ENCODE results near the gene SLC23A2.
"Not testable (repeated sequence)": the region's sequence is repeated elsewhere in the genome, so short reads cannot be mapped to it uniquely, and the experiment has no call there.

The SLC23A2 gene

DNA sequence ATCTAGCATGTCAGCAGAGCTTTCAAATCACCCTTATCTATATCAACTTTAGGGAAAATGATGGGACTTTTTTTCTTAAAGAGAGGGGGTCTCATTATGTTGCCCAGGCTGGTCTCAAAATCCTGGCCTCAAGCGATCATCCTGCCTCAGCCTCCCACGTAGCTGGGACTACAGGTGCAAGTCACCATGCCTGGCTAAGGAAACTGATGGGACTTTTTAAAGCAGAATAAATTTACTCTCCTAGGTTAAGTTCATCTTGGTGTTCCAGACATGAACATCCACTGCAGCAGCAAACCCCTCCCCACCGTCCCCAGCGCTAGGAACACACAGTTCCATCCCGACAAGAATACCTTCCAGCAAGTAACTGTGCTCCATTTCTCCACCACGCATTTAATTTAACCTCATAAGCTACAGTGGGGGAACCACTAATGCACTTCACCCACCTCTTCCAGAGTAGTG, 64.9 kb downstream of the SLC23A2 start:
- no peak for DNase-seq (ENCODE audit: low read depth)

DNA sequence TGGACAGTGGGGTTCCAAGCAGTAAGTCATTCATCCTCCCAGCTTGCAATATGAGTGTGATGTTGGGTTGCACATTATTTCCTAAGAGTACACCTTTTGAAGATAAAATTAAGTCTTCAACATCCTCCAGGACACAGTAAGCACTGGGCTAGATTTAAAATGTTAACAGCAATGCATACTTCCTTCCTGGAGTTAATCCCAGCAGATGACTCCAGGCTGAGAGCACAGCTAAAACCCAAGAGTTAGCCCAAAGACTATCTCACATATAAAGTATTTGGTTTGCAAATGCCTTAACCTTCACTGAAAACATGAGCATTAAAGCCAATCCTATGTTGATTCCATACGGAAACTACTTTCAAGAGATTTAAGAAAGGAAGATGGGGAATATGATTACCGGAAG, 69.2 kb downstream of the SLC23A2 start:
- no peak for DNase-seq (ENCODE audit: low read depth)

DNA sequence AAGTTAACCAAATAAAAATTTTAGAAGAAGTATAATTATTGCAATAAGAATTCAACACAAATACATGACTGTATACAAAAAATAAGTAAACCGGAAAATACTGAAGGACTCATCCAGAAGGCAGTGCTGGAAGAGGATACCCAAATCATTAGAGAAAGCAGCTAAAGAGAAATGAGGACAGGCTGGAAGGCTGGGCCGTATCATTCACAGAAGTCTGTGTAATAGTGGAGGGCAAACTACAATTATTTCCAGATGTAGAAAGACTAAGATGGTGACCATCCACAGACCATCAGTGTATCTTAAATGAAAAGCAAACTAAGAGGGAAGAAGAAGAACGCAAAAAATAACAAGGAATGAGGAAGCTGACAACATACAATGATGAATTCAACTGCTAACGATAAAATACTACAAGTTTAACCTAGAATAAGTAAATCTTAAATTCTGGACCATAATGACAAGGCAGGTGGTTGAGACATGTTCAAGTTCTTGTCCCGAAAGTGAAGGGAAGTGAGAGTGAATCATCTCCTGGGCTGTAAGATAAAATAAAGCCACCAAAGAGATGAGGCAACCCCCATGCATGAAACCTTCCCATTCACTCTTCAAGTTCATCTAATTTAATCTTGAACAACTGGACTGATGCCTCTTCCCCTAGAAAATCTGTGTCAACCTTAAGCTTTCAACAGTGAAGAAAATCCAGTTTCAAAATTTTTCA, 71.5 kb downstream of the SLC23A2 start:
- DNase-seq (ENCODE audit: low read depth), result no peak

DNA sequence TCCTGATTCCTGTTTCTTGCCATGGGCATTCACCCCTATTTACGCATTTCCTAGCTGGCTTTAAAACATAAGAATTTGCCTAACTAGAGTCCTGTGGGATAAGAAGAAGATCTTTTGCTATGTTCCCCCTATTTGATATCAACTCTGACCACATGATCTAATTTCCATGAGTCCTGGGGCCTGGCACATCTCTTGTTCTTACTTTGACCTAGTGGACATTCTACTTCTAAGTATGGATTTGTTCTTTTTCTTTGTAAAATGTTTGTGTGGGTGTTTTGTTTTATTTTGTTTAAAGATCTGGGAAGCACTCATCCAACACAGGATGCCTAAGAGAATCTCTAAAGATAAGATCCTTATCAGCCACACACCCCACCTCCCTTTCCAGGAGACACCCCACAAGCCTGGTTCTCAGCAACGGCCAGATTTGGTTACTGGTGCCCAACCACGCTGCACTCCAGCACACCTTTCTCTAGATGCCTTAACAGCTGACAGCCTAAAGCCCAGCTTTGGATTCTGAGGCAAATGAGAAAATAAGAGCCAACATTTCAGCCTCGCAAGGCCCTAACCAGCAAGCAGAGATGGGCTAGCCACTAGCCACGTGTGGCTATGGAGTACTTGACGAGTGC, 74.7 kb downstream of the SLC23A2 start:
- no peak for DNase-seq (ENCODE audit: low read depth)

DNA sequence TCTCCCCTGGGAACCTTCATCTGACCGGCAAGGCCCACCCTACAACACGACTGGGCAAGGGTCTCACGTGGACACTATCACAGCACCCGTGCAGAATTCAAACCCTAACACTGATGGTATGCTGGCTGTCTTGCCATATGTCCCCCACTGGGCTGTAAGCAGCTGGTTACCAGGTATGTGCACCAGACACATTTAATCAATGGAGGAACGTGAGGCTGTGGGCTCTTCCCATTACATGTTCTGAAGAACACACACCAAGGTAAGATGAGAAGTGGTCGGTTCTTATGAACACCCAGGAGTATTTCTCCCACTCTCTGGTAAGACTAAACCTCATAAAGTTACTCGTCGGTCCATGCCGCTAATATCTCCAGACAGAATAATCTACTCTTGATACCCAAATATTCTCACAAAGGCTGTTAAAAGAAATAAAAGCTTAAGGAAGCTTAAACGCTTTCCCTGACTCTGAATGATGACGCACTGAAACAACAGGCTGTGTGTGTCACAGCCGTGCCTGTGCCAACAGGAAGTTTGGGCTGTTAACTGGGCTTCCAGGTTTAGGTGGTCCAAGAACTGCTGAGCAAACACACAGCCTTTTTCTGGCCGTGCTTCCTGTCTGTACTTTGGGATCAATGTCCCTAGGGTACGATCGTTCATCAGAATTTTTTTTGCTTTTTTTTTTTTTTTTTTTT, 75.3 kb downstream of the SLC23A2 start:
- DNase-seq (ENCODE audit: low read depth), result no peak

DNA sequence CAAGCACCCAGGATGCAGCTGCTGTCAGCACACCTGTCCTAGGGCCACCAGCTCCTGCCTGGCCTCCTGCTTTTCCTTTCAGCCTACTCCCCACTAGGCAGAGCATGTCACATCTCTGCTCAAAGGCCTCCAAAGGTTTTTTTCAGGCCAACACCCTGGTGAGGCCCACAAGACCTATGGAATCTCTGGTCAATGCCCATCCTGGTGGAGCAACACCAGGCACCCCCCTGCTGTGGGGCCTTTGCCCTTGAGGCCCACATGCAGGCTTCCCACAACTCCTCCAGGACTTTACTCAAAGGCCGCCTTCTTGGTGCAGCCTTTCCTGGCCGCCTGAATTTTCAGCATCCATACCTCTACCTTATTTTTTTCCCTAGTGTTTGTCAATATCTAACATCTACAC, 76.9 kb downstream of the SLC23A2 start:
- DNase-seq (ENCODE audit: low read depth), result no peak

DNA sequence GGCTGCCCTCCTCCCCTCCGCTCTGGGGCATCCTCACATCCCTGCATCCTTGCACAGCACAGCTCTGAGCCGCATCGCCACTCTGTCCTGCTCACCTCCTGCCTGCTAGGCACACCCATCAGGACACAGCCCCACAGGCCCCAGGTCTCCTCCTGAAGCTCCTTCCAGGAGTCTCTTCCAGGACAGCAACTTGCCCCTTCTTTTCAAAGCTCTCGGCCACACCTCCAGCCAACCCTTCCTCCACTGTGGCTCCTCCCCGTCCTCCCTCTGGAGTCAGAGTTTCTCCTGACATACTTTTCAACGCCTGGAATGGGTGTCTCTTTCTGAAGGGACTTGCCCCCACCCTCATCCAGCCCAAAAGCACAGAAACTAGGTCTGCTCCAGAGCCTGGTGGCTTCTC, 77.3 kb downstream of the SLC23A2 start:
- DNase-seq (ENCODE audit: low read depth), result no peak

DNA sequence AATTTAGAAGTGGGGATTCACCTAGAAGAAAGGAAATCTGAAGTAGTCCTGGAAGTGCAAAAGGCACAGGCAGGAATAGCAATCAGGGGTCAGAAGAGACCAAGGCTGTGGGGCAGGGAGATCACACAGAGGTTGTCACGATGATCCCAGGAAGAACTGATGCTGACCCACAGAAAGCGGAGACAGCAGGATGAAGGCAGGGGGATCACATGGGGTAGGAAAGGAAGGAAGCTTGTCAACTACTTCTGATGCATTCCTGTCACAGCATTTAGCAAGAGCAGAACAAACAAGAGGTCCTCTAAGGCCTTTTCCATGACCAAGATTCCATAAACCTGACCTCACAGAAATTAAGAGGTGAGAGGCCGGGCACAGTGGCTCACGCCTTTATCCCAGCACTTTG, 79.1 kb downstream of the SLC23A2 start:
- DNase-seq (ENCODE audit: low read depth), result no peak

DNA sequence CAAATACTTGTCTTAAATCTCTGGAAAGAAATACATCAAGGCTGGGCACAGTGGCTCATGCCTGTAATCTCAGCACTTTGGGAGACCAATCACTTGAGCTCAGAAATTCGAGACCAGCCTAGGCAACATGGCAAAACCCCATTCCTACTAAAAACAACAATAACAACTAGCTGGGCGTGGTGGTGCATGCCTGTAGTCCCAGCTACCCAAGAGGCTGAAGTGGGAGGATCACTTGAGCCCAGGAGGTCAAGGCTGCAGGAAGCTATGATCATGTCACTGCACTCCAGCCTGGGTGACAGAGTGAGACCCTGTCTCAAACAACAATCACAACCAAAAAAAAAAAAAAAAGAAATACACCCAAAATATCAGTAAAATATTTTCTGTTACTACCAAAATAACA, 80.0 kb downstream of the SLC23A2 start:
- DNase-seq (ENCODE audit: low read depth), result not testable (repeated sequence)

DNA sequence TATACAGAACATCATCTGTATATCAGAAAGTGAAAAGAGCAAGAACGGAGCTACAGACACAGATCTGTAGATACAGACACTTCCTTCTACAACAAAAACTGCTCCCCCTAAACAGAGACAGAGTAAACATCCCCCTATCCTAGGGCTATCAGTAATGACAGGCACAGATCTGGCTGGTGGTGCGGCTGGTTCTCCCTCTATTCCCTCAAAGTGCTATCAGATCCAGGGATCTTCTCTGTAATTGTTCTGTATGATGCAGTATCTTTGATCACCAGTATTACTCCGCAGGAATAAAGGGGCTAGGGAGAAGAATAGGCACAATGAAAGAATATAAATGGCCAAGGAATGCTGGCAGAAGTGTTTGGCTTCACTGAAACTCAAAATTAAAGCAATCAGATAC, 80.7 kb downstream of the SLC23A2 start:
- no peak for DNase-seq (ENCODE audit: low read depth)

DNA sequence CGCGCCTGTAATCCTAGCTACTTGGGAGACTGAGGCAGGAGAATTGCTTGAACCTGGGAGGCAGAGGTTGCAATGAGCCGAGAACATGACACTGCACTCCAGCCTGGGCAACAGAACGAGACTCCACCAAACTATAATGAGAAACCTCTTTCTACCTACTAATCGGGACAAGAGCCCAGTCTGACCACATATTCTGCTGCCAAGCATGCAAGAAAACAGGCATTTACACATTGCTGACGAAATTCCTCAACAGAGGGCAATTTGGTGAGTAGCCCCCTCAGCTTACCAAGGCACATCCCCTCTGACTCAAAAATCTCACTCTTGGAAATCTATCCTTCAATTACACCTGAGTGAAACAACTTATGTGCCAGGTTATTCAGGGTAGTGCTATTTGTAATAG, 81.2 kb downstream of the SLC23A2 start:
- DNase-seq (ENCODE audit: low read depth), result no peak

DNA sequence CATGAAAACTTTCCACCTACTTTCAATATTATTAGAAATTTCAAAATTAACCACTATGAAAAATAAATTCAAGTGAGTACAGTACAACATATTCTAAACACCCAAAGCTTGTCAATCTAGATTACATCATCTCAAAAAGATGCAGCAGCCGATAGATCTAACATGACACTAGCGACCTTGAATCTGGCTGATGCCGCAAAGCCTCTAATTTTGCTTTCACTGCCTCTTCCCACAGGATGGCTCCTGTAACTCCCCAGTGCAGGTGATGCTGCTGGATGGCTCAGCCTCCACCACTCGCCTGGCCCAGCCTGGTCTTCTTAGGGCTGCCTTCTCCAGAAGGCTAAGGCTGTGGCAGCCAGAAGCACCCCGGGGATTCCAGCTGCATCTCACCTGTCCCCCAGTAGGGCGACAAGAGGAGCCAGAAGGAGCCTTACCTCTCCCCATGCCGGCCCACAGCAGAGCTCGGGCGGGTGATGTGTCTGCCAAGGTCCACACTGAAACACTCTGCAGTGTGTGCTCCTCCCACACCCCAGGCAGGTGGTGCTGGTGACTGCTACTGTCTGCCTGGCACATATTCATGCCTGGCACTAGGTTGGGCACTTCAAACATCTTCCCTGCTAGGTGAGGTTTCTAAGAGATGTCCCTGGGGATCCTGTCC, 82.1 kb downstream of the SLC23A2 start:
- no peak for DNase-seq (ENCODE audit: low read depth)

DNA sequence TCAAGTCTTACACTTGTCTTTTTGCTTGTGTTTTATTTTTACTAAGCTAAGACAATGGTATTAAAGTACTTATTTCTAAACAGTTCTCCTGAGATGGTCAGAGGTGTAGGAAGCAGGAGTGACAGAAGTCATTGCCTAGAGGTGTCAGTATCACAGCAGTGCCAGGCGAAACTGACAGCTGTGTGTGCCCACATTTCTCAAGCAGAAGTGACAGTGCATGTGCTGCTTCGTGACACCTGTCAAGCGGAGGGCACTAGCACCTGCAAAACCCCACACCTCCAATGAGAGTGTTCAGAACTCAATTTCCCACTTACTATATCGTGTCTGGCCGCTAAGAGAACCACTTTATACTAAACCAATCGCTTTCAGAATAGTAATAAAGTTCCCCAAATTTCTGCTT, 82.8 kb downstream of the SLC23A2 start:
- no peak for DNase-seq (ENCODE audit: low read depth)

DNA sequence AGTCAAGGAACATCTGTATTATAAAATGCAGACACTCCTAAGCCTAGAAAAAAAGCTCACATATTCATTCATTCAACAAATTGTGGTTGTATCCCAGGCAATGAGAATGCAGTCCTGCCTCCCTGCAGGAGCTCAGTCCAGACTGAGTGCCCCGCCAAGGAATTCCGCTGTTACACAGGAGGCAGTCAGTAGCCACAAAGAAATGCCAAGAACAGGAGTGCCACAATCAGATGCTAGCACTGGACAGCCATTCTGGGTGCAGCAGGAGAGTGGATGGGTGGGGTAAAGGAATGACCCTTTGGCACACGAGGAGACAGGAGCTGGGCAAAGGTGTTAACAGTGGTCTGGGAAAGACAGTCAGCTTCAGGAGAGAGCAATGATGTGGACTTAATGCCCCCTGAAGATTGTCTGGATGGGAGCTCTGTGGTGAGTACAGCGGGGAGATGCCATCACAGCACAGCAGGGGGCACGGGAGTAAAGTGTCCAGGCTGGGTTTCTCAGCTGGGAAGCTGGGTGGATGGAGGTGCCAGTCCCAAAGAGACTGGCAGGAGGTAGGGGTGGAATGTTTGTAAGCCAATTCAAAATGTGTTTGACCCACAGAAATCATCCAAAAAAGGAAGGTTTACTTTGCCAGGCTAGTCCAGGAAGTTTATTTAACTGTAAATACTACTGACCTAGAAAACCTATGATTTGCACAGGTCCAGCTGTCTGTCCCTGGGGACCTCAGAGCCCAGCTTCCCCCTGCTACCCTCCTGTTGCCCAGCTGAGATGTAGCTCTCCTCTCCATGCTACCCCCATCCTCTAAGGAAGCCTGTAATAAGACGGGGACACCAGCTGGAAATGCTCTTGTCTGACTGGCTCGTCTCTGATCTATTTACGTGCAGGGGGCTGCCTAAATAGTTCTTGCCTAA, 84.1 kb downstream of the SLC23A2 start:
- no peak for DNase-seq (ENCODE audit: low read depth)

DNA sequence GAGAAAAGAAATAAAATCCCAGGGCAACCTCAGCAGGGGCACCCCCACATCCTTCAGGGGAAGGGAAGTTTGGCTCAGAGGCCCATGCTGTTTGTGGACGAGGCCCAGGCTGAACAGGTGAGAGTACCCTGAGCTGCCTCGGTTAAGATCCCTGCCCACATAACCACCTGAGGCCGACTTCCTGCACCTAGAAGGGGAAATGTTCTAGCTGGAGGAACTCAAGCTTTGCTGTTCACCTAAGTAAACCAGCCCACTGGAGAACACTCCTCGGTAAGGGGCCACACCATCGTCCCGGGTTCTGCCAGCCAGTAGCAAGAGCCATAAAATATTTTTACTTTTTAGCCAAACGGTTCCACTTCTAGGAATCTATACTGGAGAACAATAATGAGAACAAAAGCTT, 88.2 kb downstream of the SLC23A2 start:
- no peak for DNase-seq (ENCODE audit: low read depth)

DNA sequence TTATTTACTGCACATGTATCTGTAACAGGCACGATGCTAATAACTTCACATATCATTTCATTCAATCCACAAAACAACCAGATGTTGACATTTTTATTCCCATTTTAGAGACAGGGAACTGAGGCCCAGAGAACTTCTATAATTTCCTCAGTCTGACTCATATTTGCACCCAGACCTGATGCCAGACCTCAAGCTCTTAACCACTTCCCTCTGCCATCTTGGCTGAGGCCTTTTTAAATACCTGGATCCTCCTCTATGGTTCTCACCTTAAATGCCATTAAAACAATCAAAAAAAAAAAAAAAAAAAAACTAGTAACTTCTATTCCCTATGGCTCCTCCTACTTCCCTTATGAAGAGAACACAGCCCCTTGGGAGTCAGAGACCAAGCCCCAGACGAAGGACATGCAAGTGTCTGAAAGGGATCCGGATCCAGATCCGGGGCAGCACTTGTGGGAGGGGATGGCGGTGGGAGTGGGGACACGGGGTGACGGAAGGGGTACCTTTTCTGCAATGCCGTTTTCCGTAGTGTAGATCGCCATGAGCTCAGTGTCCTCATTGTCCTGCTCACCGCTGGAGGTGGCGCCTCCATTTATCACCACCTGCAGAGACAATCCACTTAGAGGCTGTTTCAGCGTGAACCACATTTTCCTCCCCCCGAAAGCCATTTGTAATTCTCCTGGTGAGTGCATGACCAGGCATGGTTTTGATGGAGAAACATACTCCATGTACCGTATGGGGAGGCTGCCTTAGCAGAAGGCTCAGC, 88.7 kb downstream of the SLC23A2 start:
- no peak for DNase-seq (ENCODE audit: low read depth)

DNA sequence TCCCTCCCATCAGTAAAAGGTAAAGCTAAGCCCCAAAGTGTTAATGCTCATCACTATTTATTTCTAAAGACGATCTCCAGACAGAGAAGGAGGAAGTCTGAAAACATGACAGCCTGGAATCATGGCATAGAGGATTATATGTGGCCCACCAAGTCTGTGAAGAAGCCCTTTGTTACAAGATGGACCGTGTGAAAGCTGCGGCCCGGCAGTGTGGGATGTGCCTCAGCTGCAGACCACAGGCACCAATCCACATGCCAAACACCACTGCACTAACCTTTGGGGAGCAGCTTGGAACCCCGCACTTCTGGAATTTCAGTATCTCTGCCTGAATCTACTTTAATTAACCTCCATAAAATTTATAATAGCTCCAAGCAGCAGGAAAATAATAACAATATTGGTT, 90.4 kb downstream of the SLC23A2 start:
- no peak for DNase-seq (ENCODE audit: low read depth)

DNA sequence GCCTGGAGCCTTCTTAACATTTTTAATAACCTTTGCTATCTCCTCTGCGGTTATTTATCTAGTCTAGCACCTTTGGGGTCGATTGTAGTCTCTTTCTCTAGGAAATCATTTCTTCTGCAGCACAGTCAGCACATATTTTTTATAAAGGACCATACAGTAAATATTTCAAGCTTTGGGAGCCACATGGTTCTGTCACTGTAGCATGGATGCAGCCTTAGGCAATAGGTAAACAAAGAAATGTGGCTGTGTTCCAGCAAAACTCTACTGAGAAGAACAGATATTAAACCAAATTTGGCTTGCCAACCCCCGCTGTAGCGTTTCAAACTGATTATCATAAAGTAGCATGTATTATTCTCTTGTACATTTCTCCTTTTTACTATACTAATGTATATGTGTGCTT, 95.7 kb downstream of the SLC23A2 start:
- no peak for DNase-seq (ENCODE audit: low read depth)

DNA sequence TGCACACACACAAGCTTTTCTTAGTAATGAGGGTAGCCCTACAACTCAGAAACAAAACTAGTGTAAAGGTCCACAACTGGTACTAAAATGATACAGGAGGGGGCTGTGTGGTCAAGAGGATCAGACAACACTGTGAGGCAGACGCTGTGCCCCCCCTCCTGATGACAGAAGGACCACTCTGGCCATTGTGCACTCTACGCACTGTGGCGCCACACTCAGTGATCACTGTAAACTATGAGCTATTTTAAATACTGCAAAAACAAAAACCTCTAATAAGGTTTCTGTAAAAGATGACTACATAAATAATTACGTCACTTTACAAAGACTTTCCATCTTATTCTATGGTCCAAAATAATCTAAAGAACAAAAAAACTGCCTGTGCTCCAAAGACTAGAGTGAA, 96.1 kb downstream of the SLC23A2 start:
- no peak for DNase-seq (ENCODE audit: low read depth)

DNA sequence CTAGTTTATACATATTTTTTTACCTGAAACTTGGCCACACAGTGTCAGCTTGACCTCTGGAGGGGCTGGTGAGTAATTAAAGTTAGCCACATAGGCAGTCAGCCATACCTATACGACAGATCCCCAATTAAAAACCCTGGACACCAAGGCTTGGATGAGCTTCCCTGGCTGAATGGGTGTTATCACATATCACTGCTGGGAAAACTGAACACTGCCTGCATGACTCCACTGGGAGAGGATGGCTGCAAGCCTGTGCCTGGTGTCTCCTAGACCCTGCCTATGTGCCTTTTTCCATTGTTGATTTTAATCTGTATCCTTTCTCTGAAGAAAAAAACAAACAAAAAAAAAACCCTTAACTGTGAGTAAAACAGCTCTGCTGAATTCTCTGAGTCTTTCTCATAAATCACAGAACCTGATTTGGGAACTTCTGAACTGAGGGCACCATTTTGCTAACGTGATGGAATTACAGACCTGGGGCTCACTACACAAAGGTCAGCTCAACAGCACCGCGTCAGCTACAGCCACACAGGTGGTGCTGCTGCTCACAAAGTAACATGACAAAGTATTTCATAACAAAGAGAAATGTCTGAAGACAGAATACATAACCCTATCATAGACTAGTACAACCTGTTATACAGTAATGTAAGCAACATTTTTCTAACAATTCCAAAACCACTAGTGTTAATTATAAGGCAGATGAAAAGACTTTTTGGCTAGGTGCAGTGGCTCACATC, 97.0 kb downstream of the SLC23A2 start:
- DNase-seq (ENCODE audit: low read depth), result no peak
